Peyer's patch (tissue), 4 donors: ENCODE results near the gene ZFHX3. TPM values are rescaled to one million over a fixed set of nuclear protein-coding genes. Genes with fewer than 3 reads are reported as not detected.
"Not testable (repeated sequence)": the region's sequence is repeated elsewhere in the genome, so short reads cannot be mapped to it uniquely, and the experiment has no call there.

ENCODE experiments used
- DNase-seq, 3 donors: peaks; one replicate each; pipeline ENCODE4 v3.0.0-alpha.2; 2017 to 2019
- H3K27ac ChIP-seq, 4 donors: fragments of 200-600 bp; sonication (generic); one replicate each; pipeline ENCODE4 v1.5.1; 2016 to 2019
- H3K27me3 ChIP-seq, 2 donors: fragments of 200-600 bp; sonication (generic); one replicate each; pipeline ENCODE4 v1.5.1; 2019
- H3K36me3 ChIP-seq, 3 donors: fragments of 200-600 bp; sonication (generic); one replicate each; pipeline ENCODE4 v1.5.1; 2016 to 2019
- H3K4me1 ChIP-seq, 4 donors: fragments of 200-600 bp; sonication (generic); one replicate each; pipeline ENCODE4 v1.5.1; 2016 to 2019
- H3K4me3 ChIP-seq, 4 donors: fragments of 200-600 bp; sonication (generic); 1 replicate in 3 of 4; 2 replicates in 1 of 4; pipeline ENCODE4 v1.5.1; 2016 to 2019; ENCODE audit warnings: mild to moderate bottlenecking in 1 of 4
- H3K9me3 ChIP-seq, 4 donors: fragments of 200-600 bp; sonication (generic); one replicate each; pipeline ENCODE4 v1.5.1; 2016 to 2019; ENCODE audit warnings: mild to moderate bottlenecking in 1 of 4
- CTCF ChIP-seq, 6 experiments: fragments of 450-650 bp in 4 of 6; fragments of 200-600 bp in 2 of 6; sonication (generic) in 1 of 6; IDR thresholded peaks; one replicate each; pipeline ENCODE4 v1.5.1; 2017 to 2019; ENCODE audit warnings: antibody characterized with exemption in 6 of 6, mild to moderate bottlenecking in 3 of 6, moderate library complexity in 1 of 6
- POLR2A ChIP-seq, 2 donors: fragments of 450-650 bp; IDR thresholded peaks; one replicate each; pipeline ENCODE4 v1.5.1; 2017; ENCODE audit warnings: antibody characterized with exemption in 2 of 2, mild to moderate bottlenecking in 2 of 2, moderate library complexity in 2 of 2
- total RNA-seq, 4 donors: library from RNA; depleted of rRNA; stranded (reverse); fragments of >200 nt; gene quantifications; one replicate each; pipeline ENCODE4 v1.1.0, GENCODE V29; 2016

ZFHX3 gene
- total RNA-seq, 4 donors from 2014 or later: 6.3 to 39.6 (median 14.6) TPM

- peak in 1 of 3 donors; percentile 21 for DNase-seq
- Histone ChIP-seq H3K36me3 (no peaks in the 10 kb centered on the region), H3K27ac (no peak overlapping the region), H3K9me3 (no peaks in the 10 kb centered on the region), H3K27me3 (no peaks in the 10 kb centered on the region), H3K4me3 (no peak overlapping the region), H3K4me1 (peaks cover 0 to 20% (median 4%) of the 10 kb centered on the region in 4 donors)
- TF ChIP-seq POLR2A (IDR thresholded peaks at IDR 0.05): no peak
- no peak for TF ChIP-seq CTCF (IDR thresholded peaks at IDR 0.05)
These were observed 34.0 kb downstream of the ZFHX3 start for GRCh38 chr16:73013974-73014373.

GRCh38 chr16:73012341-73012740 is 35.6 kb downstream of the ZFHX3 start:
- DNase-seq: no peak
- Histone ChIP-seq H3K27ac (no peak overlapping the region), H3K27me3 (no peaks in the 10 kb centered on the region), H3K4me3 (no peak overlapping the region), H3K36me3 (no peaks in the 10 kb centered on the region), H3K4me1 (peaks cover 0 to 20% (median 4%) of the 10 kb centered on the region in 4 donors), H3K9me3 (no peaks in the 10 kb centered on the region)
- no peak for TF ChIP-seq POLR2A (IDR thresholded peaks at IDR 0.05)
- TF ChIP-seq CTCF (IDR thresholded peaks at IDR 0.05): no peak

GRCh38 chr16:73011926-73012325 is 36.0 kb downstream of the ZFHX3 start:
- Histone ChIP-seq H3K4me1 (peaks cover 0 to 15% (median 4%) of the 10 kb centered on the region in 4 donors), H3K4me3 (no peak overlapping the region), H3K27ac (no peak overlapping the region), H3K9me3 (no peaks in the 10 kb centered on the region), H3K36me3 (no peaks in the 10 kb centered on the region), H3K27me3 (no peaks in the 10 kb centered on the region)
- TF ChIP-seq CTCF (IDR thresholded peaks at IDR 0.05) (no peak), POLR2A (IDR thresholded peaks at IDR 0.05) (no peak)
- peak in 1 of 3 donors; percentile 33 for DNase-seq

GRCh38 chr16:73010150-73010676 is 37.7 kb downstream of the ZFHX3 start:
- Histone ChIP-seq H3K4me3 (no peak overlapping the region), H3K36me3 (no peaks in the 10 kb centered on the region), H3K9me3 (no peaks in the 10 kb centered on the region), H3K27me3 (no peaks in the 10 kb centered on the region), H3K4me1 (no peaks in the 10 kb centered on the region), H3K27ac (no peak overlapping the region)
- TF ChIP-seq POLR2A (IDR thresholded peaks at IDR 0.05): no peak
- TF ChIP-seq CTCF (IDR thresholded peaks at IDR 0.05): no peak
- DNase-seq: peak in 1 of 3 donors; percentile 41

GRCh38 chr16:73009710-73010109 is 38.2 kb downstream of the ZFHX3 start:
- peak in 1 of 3 donors; percentile 5 for DNase-seq
- not testable (repeated sequence) for H3K27me3 ChIP-seq, H3K36me3 ChIP-seq, H3K4me1 ChIP-seq, H3K4me3 ChIP-seq, H3K27ac ChIP-seq, H3K9me3 ChIP-seq

GRCh38 chr16:73006026-73006425 is 41.9 kb downstream of the ZFHX3 start:
- no peak for DNase-seq
- Histone ChIP-seq H3K36me3 (no peaks in the 10 kb centered on the region), H3K4me3 (no peak overlapping the region), H3K4me1 (no peaks in the 10 kb centered on the region), H3K27ac (no peak overlapping the region), H3K9me3 (no peaks in the 10 kb centered on the region), H3K27me3 (no peaks in the 10 kb centered on the region)
- no peak for TF ChIP-seq POLR2A (IDR thresholded peaks at IDR 0.05)
- TF ChIP-seq CTCF (IDR thresholded peaks at IDR 0.05): no peak
